GM11168 (cell line): ENCODE data around the gene SLC39A11.

Experiments
- in situ Hi-C: fragments of 300-500 bp; cut with MboI; formaldehyde crosslinking; loops from one replicate; pipeline ENCODE4 v1.12.0; 2022; ENCODE audit warnings: low sequenced_read_pairs; ENCODE audit not compliant: unreplicated experiment

SLC39A11 gene

DNA sequence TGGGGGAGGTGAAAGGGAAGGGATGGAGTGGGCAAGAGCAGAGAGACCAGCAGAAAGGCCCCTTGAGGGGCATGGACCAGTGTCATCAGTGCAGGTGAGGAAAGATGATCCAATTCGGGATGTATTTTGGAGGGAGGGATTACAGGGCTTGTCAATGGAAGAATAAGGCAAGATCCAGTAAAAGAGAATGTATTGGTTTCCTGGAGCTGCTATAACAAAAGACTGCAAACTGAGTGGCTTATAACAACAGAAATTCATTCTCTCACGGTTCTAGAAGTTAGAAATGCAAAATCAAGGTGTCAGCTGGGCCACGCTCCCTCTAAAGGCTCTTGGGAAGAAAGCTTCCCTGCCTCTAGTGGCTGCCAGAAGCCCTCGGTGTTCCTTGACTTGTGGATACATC lies 41.7 kb downstream of the SLC39A11 start:
- in situ Hi-C loops: no loop called here

DNA sequence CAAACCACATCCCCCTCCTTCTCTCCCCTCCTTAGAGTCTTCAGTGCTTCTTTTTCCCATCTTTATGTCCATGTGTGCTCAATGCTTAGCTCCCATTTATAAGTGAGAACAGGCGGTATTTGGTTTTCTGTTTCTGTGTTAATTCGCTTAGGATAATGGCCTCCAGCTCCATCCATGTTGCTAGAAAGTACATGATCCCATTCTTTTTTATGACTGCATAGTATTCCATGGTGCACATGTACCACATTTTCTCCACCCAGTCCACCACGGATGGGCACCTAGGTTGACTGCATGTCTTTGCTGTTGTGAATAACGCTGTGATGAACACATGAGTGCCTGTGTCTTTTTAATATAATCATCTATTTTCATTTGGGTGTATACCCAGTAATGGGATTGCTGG lies 44.3 kb downstream of the SLC39A11 start:
- in situ Hi-C loops: no loop called here

DNA sequence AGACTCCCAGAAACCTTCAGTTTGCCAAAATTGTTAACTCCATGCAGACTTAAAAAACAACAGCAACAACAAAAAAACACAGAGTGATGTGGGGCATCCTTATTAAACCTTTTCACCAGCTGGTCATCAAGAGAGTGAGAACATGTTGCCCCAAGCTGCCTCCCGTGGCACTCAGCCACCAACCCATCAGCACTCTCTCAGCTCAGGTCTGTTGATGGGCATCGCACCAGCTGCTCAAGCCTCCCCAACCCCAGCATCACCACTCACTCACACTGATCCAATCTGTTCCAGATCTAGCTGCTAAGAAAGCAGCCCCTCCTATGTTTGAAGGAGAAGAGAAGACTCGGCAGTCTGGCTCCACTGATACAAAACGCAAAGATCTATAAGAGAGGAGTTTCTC lies 46.8 kb downstream of the SLC39A11 start:
- in situ Hi-C loops: no loop called here

DNA sequence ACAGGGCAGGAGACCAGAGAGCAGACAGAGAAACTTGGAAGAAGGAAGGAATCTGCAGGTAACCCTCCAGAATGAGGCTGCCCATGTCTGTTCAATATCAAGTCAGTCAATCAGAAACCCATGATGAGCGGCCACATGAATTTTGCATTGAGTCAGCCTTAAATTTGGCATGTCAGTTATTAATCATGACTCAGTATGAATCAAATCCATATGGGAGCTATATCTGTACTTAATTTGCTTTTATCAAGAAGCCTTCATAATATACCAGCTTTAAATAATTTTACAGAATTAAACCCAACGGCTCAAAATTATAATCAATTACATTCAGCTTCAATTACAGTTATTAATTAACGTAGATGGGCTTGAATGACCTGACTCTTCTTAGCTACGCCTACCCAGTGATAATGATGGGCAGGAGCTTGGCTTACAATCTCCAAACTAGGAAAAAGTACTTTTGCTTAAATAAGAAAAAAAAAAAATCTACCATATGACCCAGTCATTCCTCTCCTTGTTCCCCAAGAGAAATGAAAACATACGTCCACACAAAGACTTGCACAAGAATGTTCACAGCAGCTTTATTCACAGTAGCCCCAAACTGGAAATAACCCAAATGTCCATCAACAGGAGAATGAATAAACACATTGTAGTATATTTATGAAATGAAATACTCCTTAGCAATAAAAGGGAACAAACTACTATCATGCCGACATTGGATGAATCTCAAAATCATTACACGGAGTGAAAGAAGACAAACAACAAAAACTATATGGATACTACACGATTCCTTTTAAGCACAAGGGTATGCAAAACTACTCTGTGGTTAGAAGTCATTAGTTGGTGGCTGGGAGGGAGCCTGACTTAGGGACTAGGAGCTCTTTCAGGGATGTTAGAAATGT lies 48.6 kb downstream of the SLC39A11 start:
- in situ Hi-C loops: no loop called here

DNA sequence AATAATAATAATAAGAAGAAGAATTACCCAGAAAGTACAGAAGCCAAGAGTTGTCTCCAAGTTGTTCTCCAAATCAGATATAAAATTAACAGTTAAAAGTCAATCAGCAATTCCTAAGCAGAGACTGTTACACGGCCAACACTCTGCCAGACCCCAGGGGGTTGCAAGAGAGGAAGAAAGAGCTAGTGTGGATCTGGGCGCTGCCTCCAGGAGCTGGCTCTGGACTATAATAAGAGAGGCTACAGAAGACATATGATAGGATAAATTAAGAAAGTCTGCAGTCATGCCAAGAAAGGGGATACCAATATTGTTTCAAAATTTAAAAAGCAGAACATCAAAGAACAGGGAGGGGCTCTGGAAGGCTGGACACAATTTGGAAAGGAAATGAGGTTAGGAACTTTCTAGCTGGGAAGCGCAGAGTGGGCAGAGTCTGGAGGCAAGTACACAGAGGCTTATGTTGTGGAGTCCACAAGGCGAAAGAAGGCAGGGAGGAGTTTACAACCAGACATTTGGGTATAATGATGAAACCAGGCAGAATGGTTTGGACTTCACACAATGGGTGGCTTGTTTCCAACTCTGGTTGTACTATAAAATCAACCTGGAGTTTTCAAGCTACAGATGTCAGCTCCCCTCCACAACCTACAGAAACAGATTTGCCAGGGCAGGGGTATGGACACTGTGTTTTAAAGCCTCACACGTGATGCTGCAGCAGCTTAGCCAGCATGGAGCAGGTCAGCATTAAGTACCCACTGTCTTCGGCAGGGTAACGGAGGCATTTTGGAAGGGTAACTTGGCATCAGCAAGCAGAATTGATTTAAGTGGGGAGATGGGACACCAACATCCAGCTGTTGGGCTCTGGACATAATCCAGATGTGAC lies 49.4 kb downstream of the SLC39A11 start:
- in situ Hi-C loops: no loop called here

DNA sequence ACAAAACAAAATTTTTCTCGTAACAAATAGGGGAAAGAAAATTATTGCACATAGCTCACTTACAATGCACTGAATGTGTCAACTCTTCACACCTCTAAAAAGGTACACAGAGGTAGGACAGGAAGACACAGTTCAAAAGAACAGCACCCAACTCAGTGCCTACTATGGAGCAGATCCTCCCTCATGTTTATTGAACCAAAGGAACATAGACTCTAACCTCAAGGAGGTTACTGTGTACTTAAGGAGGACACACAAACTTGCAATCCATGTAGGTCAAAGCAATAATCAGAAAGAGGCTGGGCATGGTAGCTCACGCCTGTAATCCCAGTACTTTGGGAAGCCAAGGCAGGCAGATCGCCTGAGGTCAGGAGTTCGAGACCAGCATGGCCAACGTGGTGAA lies 50.3 kb downstream of the SLC39A11 start:
- in situ Hi-C loops: no loop called here

DNA sequence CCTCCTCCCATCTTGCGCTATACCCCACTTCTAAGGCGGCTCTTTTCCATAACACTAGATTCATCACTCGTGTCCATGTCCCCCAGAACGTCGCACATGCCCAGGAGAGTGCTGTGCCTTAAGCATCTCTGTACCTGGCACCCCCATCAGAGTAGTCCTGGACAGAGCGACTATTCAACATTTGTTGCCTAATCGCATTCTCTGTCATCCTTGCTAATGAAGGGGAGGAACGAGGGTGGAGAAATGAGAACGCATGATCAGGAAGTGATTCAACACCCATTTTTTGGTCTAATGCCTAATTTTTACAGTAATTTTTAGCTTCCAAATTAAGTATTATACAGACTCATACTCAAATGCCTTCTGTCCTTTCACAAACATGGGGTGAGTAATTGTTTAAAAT lies 53.2 kb downstream of the SLC39A11 start:
- in situ Hi-C loops: no loop called here

DNA sequence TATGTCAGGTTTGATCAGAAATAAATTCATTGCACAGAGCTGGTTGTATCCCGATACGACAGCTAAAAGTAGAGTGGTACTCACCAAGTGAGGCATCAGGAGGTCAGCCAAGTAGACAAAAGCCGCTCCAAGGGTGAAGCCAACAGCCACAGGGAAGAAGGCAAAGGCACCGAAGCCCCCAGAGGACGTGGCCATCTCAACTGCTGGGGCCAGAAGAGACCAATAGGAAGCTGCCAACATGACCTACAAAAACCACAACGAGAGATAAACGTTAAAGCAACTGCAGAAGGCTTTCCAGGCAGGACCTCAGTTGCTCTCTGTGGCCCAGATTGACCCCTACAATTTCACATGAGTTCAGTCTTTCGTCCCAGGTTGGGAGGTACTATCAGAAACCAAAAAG lies 61.0 kb downstream of the SLC39A11 start:
- in situ Hi-C loops: no loop called here

DNA sequence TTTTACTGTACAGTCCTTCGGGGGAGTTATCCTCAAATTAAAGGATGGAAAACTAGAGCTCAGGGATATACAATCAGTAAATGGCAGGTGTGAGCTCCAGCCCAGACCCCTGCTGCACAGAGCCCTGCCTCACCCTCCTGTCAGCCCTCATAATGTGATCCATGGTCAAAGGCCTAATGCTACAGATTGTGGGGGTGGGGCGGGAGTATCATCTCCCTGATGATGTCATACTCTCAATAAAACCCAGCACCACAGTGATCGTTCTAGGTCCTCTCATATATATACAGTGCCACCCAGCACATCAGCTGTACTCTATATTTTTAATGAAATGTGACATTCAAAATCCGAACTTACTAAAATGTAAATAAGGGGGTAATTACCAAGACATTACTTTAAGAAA lies 61.5 kb downstream of the SLC39A11 start:
- in situ Hi-C loops: no loop called here

DNA sequence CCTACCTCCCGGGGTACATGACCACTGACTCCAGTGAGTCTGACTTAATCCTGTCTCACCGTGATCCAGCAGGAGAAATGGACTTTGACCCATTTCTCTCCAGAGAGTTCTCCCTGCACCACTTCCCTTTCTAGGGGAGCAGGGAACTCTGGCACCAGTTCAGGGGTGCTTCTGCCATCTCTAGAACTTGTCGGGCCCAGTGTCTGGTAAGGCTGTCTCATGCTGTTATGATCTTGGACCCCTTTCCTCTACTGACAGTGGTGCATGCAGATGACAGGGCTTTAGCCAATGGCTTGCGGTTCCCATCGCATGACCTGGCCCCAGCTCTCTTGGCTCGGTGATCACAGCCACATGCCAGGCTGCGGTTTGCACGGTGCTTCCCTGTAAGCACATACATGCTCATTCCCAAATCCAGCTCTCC lies 62.0 kb downstream of the SLC39A11 start:
- in situ Hi-C loops: no loop called here

DNA sequence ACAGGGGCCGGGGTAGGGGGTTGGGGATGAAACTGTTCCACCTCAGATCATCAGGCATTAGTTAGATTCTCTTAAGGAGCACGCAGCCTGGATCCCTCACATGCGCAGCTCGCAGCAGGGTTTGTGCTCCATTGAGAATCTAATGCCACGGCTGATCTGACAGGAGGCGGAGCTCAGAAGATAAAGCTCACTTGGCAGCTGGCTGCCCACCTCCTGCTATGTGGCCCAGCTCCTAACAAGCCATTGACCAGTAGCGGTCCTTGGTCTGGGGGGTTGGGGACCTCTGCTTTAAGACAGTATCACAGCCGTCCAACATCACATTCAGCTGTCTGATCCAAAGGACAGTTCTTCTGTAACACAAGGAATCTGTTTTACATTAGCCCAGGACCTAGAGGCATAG lies 62.5 kb downstream of the SLC39A11 start:
- in situ Hi-C loops: no loop called here

DNA sequence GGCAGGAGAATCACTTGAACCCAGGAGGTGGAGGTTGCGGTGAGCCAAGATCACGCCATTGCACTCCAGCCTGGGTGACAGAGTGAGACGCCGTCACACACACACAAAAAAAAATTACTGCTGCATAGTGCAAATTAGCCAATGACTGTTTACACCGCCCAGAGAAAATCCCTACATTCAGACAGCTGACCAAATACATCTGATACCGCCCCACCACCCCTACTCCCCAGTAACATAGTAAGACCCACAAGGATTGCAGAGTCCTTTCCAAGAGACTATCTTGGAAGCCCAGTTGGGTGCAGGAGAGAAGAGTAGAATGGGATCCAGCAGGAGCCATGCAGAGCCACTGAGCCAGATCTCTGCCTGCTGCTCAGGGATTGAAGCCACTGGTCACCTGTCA lies 63.5 kb downstream of the SLC39A11 start:
- in situ Hi-C loops: no loop called here

DNA sequence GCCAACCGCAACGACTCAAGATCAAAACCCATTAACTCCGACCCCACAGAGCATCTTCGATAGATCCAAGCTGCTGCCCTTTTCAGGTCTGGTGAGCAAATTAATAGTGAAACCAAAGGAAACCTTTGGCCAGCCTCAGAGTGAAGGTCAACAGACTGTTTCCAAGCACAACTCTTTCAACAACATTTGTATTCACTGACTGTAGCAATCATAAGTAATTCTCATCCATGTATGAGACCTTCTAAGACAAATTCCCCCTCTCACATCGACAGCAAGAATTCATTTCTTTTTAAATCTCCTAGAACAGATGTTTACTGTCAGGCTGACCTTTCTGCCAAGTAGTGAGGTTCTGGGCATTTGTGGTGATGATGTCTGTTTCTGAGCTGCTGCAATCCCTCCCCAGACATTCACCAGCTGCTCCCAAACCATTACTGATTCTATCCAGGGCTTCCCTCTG lies 64.2 kb downstream of the SLC39A11 start:
- in situ Hi-C loops: no loop called here

DNA sequence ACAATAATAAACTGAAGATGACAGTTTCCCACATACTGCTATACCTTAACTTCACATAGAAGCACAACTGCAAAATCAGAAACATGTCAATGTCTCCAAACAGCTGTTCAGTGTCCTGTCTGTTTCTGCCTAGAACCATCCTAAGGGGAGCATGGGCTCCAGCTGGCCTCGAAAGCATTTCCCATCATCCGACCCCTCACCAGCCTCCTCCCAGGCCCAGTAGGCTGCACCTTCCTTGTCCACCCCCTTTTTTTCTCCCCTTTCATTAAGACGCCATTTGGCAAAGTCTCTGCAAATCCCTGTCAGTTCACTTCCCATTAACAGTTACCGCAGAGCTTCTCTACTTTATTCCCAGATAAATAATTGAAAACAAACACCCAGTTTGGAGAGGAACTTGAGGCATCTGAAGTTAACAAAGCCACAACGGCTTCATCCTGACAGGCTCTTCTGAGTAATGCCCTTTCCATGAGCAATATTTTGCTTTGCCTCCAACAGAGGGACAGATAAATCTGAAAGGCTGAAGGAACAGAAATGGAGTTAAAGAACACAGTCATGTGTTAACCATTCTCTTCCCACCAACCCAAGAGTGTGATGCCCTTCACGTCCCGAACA lies 65.3 kb downstream of the SLC39A11 start:
- in situ Hi-C loops: no loop called here

DNA sequence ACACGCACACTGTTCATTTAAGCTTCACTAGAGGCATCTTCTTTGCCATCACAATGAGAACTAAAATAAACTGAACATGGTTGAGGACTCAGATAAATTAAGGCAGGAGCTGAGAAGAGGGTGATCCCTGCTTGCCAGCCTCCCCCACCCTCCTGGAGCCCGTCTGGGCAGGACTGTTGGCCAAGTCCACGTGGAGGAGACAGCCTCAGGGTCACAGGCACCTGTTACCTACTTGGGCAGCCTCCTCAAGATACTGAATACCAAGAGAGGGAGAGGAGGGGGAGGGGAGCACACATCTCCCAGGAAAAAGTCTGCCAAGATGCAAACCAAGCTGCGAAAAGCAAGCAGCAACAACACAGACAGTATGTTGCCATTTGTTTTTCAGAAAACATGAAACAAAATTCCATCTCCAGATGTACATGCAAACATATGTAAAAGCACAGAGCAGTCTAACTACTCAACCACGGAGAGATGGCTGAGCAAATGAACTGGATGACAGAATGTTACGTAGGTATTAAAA lies 67.4 kb downstream of the SLC39A11 start:
- in situ Hi-C loops: no loop called here

DNA sequence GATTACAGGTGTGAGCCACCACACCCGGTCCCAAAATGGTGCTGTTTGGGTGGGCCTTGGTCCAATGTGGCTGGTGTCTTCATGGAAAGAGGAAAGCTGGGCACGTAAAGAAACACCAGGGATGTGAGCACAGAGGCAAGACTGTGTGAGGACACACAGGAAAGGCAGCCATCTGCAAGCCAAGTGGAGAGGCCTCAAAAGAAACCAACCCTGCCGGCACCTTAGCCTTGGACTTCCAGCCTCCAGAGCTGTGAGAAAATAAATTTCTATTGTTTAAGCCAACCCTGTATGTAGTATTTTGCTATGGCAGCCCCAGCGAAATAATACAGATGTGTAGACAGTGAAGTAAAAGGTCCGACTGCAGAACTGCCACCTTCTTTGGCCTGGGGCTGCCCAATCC lies 68.7 kb downstream of the SLC39A11 start:
- in situ Hi-C loops: no loop called here

DNA sequence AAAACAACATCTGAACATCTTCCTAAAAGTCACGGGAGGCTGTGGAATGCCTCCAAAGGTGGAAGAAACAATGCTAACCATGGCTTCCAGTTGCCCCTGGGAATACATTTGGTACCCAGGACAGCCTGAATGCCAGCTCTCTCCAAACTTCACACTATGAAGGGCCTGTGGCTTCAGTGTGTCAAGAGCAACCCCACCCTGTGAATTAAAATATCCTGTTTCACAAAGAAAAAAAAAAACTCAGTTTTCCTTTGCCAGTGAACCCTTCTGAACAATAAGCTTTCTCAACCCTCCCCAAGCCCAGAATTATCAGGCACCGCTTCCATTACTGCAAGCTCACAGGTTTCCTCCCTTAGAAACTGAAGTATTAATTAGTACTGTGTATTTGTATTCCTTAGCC lies 69.8 kb downstream of the SLC39A11 start:
- in situ Hi-C loops: no loop called here

DNA sequence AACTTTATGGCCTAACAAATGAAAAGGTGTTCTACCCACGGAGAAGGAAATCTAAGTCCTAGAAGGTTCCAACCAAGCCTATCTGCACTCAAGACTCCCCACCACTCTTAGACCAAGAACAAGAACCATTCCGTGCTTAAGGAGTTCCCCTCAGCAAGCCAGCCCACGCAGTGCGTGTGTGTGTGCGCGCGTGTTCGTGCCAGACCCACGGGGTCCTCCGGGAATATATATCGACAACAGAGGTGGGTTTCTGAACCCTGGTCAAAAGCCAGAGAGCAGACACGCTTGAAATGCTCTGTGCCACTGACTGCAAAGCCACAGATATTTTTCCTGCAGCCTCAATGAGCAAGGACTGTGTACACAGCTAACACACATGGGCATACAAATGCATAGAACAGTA lies 70.7 kb downstream of the SLC39A11 start:
- in situ Hi-C loops: no loop called here

DNA sequence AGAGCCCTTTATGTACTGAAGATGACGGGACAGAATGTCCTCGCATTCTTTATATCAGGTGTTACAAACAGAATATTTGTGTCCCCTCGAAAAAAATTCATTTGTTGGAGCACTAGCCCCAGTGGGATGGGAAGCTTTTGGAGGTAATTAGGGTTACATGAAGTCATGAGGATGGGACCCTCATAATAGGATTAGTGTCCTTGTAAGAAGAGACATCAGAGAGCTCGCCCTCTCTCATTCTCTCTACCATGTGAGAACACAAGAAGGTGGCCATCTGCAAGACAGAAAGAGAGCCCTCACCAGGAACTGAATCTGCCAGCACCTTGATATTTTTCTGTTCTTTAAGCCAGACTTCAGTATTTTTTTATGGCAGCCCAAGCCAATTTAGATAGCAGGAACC lies 72.4 kb downstream of the SLC39A11 start:
- in situ Hi-C loops: no loop called here

DNA sequence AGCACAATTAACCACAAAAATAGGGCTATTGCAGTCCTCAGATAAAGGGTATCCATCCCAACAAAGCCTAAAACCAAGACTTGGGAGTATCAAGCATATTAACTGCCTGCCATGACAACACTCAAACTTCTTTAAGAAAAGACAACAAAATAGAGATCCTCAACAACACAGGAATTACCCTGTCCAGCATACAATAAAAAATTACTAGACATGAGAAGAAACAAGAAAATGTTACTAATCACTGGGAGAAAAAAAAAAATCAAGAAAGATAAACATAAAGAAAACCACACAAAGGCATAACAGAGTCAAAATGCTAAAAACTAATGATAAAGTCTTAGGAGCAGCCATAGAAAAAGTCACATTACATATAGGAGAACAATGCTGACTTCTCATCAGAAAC lies 73.9 kb downstream of the SLC39A11 start:
- in situ Hi-C loops: no loop called here

DNA sequence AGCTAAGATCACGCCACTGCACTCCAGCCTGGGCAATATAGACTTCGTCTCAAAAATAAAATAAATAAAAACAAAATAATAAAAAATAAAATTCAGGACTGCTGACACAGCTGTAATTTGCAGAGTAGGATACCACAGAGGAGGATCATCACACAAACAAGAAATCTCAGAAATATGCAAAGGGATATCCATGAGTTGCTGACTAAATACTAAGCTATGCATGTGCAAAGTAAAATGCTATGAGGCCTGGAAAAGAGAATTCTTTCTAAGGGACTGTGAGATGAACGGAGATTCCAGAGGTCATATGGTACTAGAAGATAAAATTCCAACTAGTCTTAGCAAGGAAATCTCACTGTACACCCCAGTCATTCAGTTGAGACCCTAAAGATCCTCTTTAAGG lies 74.8 kb downstream of the SLC39A11 start:
- in situ Hi-C loops: no loop called here
